Daoy (cell line): ENCODE data around the gene MTHFS. TPM values are rescaled to one million over a fixed set of nuclear protein-coding genes. Genes with fewer than 3 reads are reported as not detected.

Experiments
- DNase-seq: peaks from one replicate; pipeline ENCODE4 v3.0.0-alpha.2; 2015; ENCODE audit warnings: low read depth
- total RNA-seq: library from RNA; depleted of rRNA; stranded (reverse); fragments of >200 nt; shearing (Covaris generic); gene quantifications from 2 replicates; pipeline ENCODE4 v1.2.3, GENCODE V29; 2014; rRNA removed

The MTHFS gene
- total RNA-seq, 1 experiment from 2014 or later, result 55.0 TPM

DNA sequence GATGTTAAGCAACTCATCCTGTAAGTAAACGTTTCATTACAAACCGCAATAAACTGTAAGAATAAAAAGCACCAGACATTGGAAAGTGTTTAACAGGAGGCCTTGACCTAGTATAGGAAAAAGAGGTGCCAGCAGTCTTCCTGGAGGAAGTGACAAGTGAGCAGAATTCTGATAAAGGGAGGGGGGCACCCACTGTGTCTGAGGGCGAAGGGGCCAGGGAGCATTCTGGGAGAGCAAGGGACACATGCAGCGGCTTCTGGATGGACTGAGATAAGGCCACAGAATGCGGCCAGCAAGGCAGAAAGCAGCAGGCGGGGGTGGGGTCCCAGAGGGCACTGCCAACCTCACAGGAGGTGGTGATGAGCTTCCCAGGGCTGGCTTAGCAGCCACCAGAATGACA lies 80.2 kb downstream of the MTHFS start:
- DNase-seq, result no peak

DNA sequence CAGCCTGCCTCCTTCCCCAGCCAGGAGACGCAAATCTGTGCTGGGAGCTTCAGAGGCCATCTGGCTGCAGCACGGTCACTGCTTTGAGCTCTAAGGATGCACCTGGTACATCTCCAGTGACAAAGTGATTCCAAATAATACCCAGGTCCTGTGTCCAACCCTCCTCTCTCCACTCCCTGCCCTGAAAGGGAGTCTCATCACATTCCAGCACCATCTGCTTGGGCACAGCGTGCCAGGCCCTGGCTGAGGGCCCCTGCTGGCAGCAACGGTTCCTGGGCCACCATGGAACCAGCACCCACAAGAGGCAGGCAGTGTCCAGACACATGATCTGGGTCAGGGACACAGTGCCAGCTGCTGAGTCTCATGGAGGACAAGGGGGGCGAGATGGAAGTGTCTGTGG lies 81.3 kb downstream of the MTHFS start:
- DNase-seq, result no peak

GRCh38 chr15:79812541-79812940 lies 84.3 kb downstream of the MTHFS start:
- no peak for DNase-seq

GRCh38 chr15:79811406-79812405 lies 85.1 kb downstream of the MTHFS start:
- no peak for DNase-seq

GRCh38 chr15:79804838-79805237 lies 92.0 kb downstream of the MTHFS start:
- no peak for DNase-seq

DNA sequence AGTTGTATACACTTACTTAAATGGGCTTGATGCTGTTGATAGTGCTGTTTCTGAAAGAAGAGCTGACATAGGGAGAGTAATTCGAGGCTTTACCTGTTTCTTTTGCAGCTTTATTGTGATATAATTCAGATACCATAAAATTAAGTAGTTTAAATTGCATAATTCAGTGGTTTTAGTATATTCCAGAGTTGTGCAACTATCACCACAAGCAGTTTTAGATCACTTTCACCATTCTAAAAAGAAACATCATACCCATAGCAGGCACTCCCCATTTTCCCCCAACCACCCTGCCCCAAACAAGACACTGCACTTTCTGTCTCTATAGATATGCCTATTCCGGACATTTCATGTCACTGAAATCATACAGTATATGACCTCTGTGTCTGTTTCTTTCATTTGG lies 98.5 kb downstream of the MTHFS start:
- DNase-seq, result no peak

Other genes with a start within 250 kb of the MTHFS start
- 8.4 and 10.1 TPM in 2 replicates for gene BCL2A1, start 74.2 kb upstream of the MTHFS start, total RNA-seq
- gene ZFAND6, start 162.7 kb upstream of the MTHFS start, total RNA-seq, result 67.9 and 102 TPM in 2 replicates